K562 (cell line): ENCODE results near the gene DNAJC18. TPM values are rescaled to one million over a fixed set of nuclear protein-coding genes. Genes with fewer than 3 reads are reported as not detected.

ENCODE experiments used
- CEBPZ ChIP-seq: fragments of 150-350 bp; IDR thresholded peaks from 2 replicates; pipeline ENCODE4 v1.6.1; 2014; ENCODE audit warnings: low read depth, mild to moderate bottlenecking, low read length, borderline replicate concordance
- ETV5 ChIP-seq: sonication (generic); formaldehyde crosslinking; IDR thresholded peaks from 2 replicates; pipeline ENCODE4 v1.4.0; 2020; ENCODE audit warnings: low read depth, mild to moderate bottlenecking, missing genetic modification reagents
- FOSL1 ChIP-seq: fragments of 200-800 bp; sonication (Bioruptor generic); conservative IDR thresholded peaks from 2 replicates; pipeline ENCODE4 v1.6.1; 2016; ENCODE audit warnings: missing genetic modification characterization, missing compliant biosample characterization
- FOXJ2 ChIP-seq: fragments of 200-800 bp; sonication (Bioruptor generic); IDR thresholded peaks from 2 replicates; pipeline ENCODE4 v1.6.1; 2016; ENCODE audit warnings: missing genetic modification characterization, missing compliant biosample characterization
- FOXK1 ChIP-seq: sonication (generic); formaldehyde crosslinking; IDR thresholded peaks from 2 replicates; pipeline ENCODE4 v1.8.0; 2022; ENCODE audit warnings: missing genetic modification reagents, mild to moderate bottlenecking, borderline replicate concordance
- HCFC1 ChIP-seq: IDR thresholded peaks from 2 replicates; pipeline ENCODE4 v1.6.1; 2012; ENCODE audit warnings: low read depth, low read length, improper control_type of control experiment
- HMBOX1 ChIP-seq: sonication (generic); IDR thresholded peaks from 2 replicates; pipeline ENCODE4 v1.6.1; 2016
- HNRNPLL ChIP-seq: fragments of 200-400 bp; formaldehyde crosslinking; IDR thresholded peaks from 2 replicates; pipeline ENCODE4 v1.6.1; 2017; ENCODE audit warnings: low read length, low read depth, mild to moderate bottlenecking; ENCODE audit not compliant: poor library complexity, severe bottlenecking
- ILK ChIP-seq: fragments of 450-650 bp; IDR thresholded peaks from 2 replicates; pipeline ENCODE4 v1.6.1; 2016; ENCODE audit warnings: missing genetic modification characterization, low read depth, mild to moderate bottlenecking, missing compliant biosample characterization, moderate library complexity, borderline replicate concordance
- IRF9 ChIP-seq: fragments of 450-650 bp; IDR thresholded peaks from 2 replicates; pipeline ENCODE4 v1.6.1; 2016; ENCODE audit warnings: missing biosample characterization, missing genetic modification characterization
- MAZ ChIP-seq, 2 experiments: fragments of 450-650 bp in 1 of 2; sonication (generic) in 1 of 2; formaldehyde crosslinking; IDR thresholded peaks in 1 of 2; conservative IDR thresholded peaks in 1 of 2; 2 replicates each; pipeline versions ENCODE4 v1.4.0 to v1.5.0; 2020; ENCODE audit warnings: mild to moderate bottlenecking in 1 of 2, missing genetic modification reagents in 1 of 2
- NBN ChIP-seq: fragments of 450-650 bp; IDR thresholded peaks from 2 replicates; pipeline ENCODE4 v1.6.1; 2016; ENCODE audit warnings: low read depth, mild to moderate bottlenecking
- PHF20 ChIP-seq: fragments of 450-650 bp; IDR thresholded peaks from 2 replicates; pipeline ENCODE4 v1.6.1; 2018; ENCODE audit not compliant: partially characterized antibody
- PHF21A ChIP-seq: fragments of 450-650 bp; IDR thresholded peaks from 2 replicates; pipeline ENCODE4 v1.6.1; 2017; ENCODE audit warnings: low read depth, borderline replicate concordance
- SAP30 ChIP-seq: fragments of 200-600 bp; sonication (generic); IDR thresholded peaks from 2 replicates; pipeline ENCODE4 v1.6.1; 2012; ENCODE audit warnings: borderline replicate concordance, low read depth, mild to moderate bottlenecking, moderate library complexity, low read length, control low read depth, inconsistent platforms; ENCODE audit not compliant: insufficient read depth, poor library complexity, severe bottlenecking
- SPI1 ChIP-seq: IDR thresholded peaks from 2 replicates; pipeline ENCODE4 v1.6.1; 2011; ENCODE audit warnings: low read depth, low read length, control low read depth, borderline replicate concordance
- SUPT5H ChIP-seq: fragments of 450-650 bp; IDR thresholded peaks from 2 replicates; pipeline ENCODE4 v1.6.1; 2016
- TAF1 ChIP-seq: IDR thresholded peaks from 2 replicates; pipeline ENCODE4 v1.6.1; 2011; ENCODE audit warnings: mild to moderate bottlenecking, low read length, moderate library complexity; ENCODE audit not compliant: insufficient read depth, control insufficient read depth, severe bottlenecking; ENCODE audit errors: extremely low read depth
- TBP ChIP-seq: optimal IDR thresholded peaks from 2 replicates; pipeline ENCODE3; 2011; ENCODE audit warnings: low read depth, low read length, improper control_type of control experiment
- TRIM28 ChIP-seq: fragments of 450-650 bp; IDR thresholded peaks from 2 replicates; pipeline ENCODE4 v1.6.1; 2017
- ZBTB1 ChIP-seq: sonication (generic); formaldehyde crosslinking; IDR thresholded peaks from 2 replicates; pipeline ENCODE4 v1.8.1; 2023; ENCODE audit warnings: missing genetic modification reagents, low read depth, mild to moderate bottlenecking, borderline replicate concordance
- ZNF75A ChIP-seq: fragments of 450-650 bp; formaldehyde crosslinking; IDR thresholded peaks from 2 replicates; pipeline ENCODE4 v1.4.0; 2020; ENCODE audit warnings: mild to moderate bottlenecking
- ZNF766 ChIP-seq: fragments of 200-800 bp; sonication (Bioruptor generic); conservative IDR thresholded peaks from 2 replicates; pipeline ENCODE4 v1.6.1; 2016; ENCODE audit warnings: missing genetic modification characterization, missing compliant biosample characterization
- polyA plus RNA-seq, 8 experiments: library from polyadenylated mRNA; depleted of rRNA in 4 of 8; stranded (reverse) in 5 of 8; unstranded in 3 of 8; fragments of >200 nt; fragmentation: Nextera tagmentation in 2 of 8; fragmentation: Illumina TruSeq in 1 of 8; extraction: Ambion mirVana in 2 of 8; extraction: Trizol in 1 of 8; gene quantifications; 2 replicates each; pipeline versions ENCODE4 v1.2.1 to v1.2.3, GENCODE V29; 2011 to 2014; ENCODE audit warnings: inconsistent platforms in 1 of 8, missing spikeins in 1 of 8
- total RNA-seq, 7 experiments: library from RNA; depleted of rRNA in 6 of 7; stranded (reverse); fragments of >200 nt in 6 of 7; fragmentation: Illumina TruSeq in 2 of 7; extraction: Trizol in 2 of 7; gene quantifications; 2 replicates each; pipeline versions ENCODE4 v1.2.1 to v1.2.3, GENCODE V29; 2011 to 2021; ENCODE audit warnings: low replicate concordance in 1 of 7

The DNAJC18 gene
- total and polyA plus RNA-seq, 9 of the 15 experiments (the other 6 are each of a cell fraction or from before 2014, with no cell fraction given), result 1.5 to 13.3 (median 7.5) TPM

GRCh38 chr5:139403787-139404483 lies 35.4 kb downstream of the DNAJC18 start, which contains the start of gene SPATA24 (continued):
- no peak for TF ChIP-seq HMBOX1
- no peak for TF ChIP-seq IRF9 (tag)
- TF ChIP-seq PHF20, result peak; percentile 38
- no peak for TF ChIP-seq PHF21A
- TF ChIP-seq TBP, result peak; percentile 66
- peak; percentile 59; the same call in 1 of the 2 replicates for TF ChIP-seq FOXJ2
- no peak for TF ChIP-seq FOXK1
- TF ChIP-seq ETV5, result peak; percentile 76; the same call in 1 of the 2 replicates
- TF ChIP-seq TRIM28, result 0 out of 2 replicates have a peak, but pooled peaks have one; percentile 40
- TF ChIP-seq ZBTB1 (CRISPR knock-in tag), result no peak
- no peak for TF ChIP-seq CEBPZ
- no peak for TF ChIP-seq TAF1
- TF ChIP-seq SPI1, result peak; percentile 10; the same call in 1 of the 2 replicates
- TF ChIP-seq HCFC1, result peak; percentile 63; the same call in 1 of the 2 replicates
- 0 out of 2 replicates have a peak, but pooled peaks have one; percentile 63 for TF ChIP-seq SUPT5H
- TF ChIP-seq HNRNPLL, result no peak
- TF ChIP-seq NBN, result peak; percentile 22; the same call in 1 of the 2 replicates
- TF ChIP-seq ZNF766 (CRISPR knock-in tag), result 0 out of 2 replicates have a peak, but pooled peaks have one; percentile 53
- no peak for TF ChIP-seq ZNF75A (CRISPR knock-in tag)
- TF ChIP-seq FOSL1 (tag), result peak; percentile 32; the same call in 1 of the 2 replicates
- TF ChIP-seq ILK, result no peak
- no peak for TF ChIP-seq SAP30
- TF ChIP-seq MAZ (CRISPR knock-in tag; conservative IDR thresholded peaks at IDR 0.05 in 1 of 2, IDR thresholded peaks at IDR 0.05 in 1 of 2), result peak; percentile 87 to 93
